Measurements from ENCODE around the gene HEPACAM2.

DNA sequence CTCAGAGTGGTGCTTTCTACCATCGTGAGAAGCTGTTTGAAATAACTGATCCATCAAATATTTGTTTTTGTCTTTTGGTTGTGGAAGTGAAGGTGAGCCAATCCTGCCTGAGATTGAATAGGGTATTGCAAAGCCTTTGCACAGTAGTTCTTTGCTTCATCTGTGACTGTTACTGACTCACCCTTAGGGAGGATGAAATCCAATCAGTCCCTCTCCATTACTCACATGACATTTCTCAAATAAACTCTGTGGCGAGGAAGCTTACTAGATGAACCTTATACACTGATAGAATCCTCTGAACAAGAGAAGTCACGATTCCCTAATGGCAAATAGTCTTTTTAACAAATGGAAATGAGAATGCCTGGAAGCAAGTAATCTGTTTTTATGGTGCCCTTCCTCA, 31.9 kb downstream of the HEPACAM2 start:
- TF ChIP-seq FOXP4 (CRISPR knock-in tag; IDR thresholded peaks at IDR 0.05) (no peak), JUN (CRISPR knock-in tag; IDR thresholded peaks at IDR 0.05) (no peak), ESRRA (CRISPR knock-in tag; IDR thresholded peaks at IDR 0.05; ENCODE audit: borderline replicate concordance) (no peak), KAT7 (CRISPR knock-in tag; IDR thresholded peaks at IDR 0.05; ENCODE audit: borderline replicate concordance) (no peak), MXD4 (CRISPR knock-in tag; IDR thresholded peaks at IDR 0.05; ENCODE audit: borderline replicate concordance) (no peak), USF2 (CRISPR knock-in tag; IDR thresholded peaks at IDR 0.05) (no peak), ELF4 (CRISPR knock-in tag; IDR thresholded peaks at IDR 0.05; ENCODE audit: low read depth) (no peak), E2F4 (CRISPR knock-in tag; IDR thresholded peaks at IDR 0.05; ENCODE audit: borderline replicate concordance, low read depth) (no peak)
- TF ChIP-seq, protein P1, sequence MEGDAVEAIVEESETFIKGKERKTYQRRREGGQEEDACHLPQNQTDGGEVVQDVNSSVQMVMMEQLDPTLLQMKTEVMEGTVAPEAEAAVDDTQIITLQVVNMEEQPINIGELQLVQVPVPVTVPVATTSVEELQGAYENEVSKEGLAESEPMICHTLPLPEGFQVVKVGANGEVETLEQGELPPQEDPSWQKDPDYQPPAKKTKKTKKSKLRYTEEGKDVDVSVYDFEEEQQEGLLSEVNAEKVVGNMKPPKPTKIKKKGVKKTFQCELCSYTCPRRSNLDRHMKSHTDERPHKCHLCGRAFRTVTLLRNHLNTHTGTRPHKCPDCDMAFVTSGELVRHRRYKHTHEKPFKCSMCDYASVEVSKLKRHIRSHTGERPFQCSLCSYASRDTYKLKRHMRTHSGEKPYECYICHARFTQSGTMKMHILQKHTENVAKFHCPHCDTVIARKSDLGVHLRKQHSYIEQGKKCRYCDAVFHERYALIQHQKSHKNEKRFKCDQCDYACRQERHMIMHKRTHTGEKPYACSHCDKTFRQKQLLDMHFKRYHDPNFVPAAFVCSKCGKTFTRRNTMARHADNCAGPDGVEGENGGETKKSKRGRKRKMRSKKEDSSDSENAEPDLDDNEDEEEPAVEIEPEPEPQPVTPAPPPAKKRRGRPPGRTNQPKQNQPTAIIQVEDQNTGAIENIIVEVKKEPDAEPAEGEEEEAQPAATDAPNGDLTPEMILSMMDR (IDR thresholded peaks at IDR 0.05) = no peak

All from WTC11 (cell line).